ENCODE results near the gene ANKRD28. TPM values are rescaled to one million over a fixed set of nuclear protein-coding genes. Genes with fewer than 3 reads are reported as not detected.
A peak's percentile ranks its signal among the peaks of the same experiment; 100 is the strongest.

Gene ANKRD28
- total and polyA plus RNA-seq, 2 of the 4 experiments (the other 2 are of a cell fraction) = 52.6 to 211 TPM

DNA sequence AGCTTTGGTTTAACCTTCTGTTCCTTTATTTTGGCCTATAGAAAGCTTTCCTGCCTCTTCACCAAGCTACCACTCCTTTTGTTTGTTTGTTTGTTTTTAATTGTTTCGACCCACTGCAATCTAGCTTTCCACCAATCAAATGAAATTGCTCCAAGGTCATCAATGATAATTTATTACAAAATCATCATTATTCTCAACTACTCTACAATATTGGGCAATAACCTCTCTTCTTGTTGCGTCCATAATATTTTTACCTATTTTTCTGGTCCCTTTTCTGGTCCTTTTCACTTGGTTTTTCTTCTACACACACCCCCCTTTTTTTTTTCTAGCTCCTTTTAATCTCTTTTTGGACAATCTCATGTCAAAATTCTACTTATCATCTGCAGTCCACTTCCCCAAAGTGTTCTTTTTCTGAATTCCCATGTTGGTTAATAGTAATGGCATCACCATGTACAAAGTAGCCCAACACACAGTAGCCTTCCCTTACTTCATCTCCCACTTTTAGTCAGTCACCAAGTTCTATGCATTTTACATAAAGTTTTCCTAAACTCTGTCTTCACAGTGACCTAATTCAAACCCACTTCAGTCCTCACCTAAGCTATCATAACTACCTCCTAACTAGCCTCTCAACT is 11.0 kb upstream of the ANKRD28 start:
- H3K4me2 ChIP-seq (ENCODE audit: low read depth, low read length) = no peak overlapping the region
- H3K79me1 ChIP-seq (ENCODE audit: low read depth in 1 of 2, low read length in 2 of 2) = peaks cover 36 to 44% of the 10 kb centered on the region in 2 experiments
- H3K4me3 ChIP-seq (ENCODE audit: insufficient read depth, low read depth, low read length) = no peak overlapping the region
- H3K23ac ChIP-seq (ENCODE audit: low read depth, low read length) = peak overlapping the region; percentile 45; the same call in 1 of the 2 replicates
- no peak overlapping the region for H3K9ac ChIP-seq (ENCODE audit: low read depth, low read length)
- H3K18ac ChIP-seq (ENCODE audit: low read depth, low read length) = no peak overlapping the region
- no peaks in the 10 kb centered on the region for H3K36me3 ChIP-seq (ENCODE audit: control insufficient read depth, insufficient read depth, low read length)
- no peak overlapping the region for H4K91ac ChIP-seq (ENCODE audit: insufficient read depth, low read depth, low read length)
- H4K8ac ChIP-seq (ENCODE audit: low read depth in 2 of 2, low read length in 2 of 2) = no peak overlapping the region
- dilution Hi-C loops (cut with HindIII; ENCODE audit: low sequenced_read_pairs, unreplicated experiment) = no loop called here
- peaks cover 5% of the 10 kb centered on the region for H3K9me1 ChIP-seq (ENCODE audit: insufficient read depth, low read length)
- no peaks in the 10 kb centered on the region for H4K20me1 ChIP-seq (ENCODE audit: insufficient read depth, low read length)
- 0 out of 3 replicates have a peak overlapping the region, but pooled peaks have one; percentile 52 for H2BK15ac ChIP-seq (ENCODE audit: low read depth, low read length)
- peak overlapping the region; percentile 48; the same call in 1 of the 2 replicates for H3K4ac ChIP-seq (ENCODE audit: low read depth, low read length)
- no peak for DNase-seq
- no peak overlapping the region; the same call in 1 of the 2 replicates for H2BK120ac ChIP-seq (ENCODE audit: low read depth, low read length)
- ATAC-seq (ENCODE audit: low read depth) = no peak
- no peak overlapping the region for H2AK5ac ChIP-seq (ENCODE audit: low read depth, low read length)
- no peak overlapping the region for H3K27ac ChIP-seq (ENCODE audit: insufficient read depth, low read length)
- no peak overlapping the region for H3K56ac ChIP-seq (ENCODE audit: extremely low read depth, insufficient read depth, low read length)
- no peak overlapping the region for H2BK5ac ChIP-seq (ENCODE audit: low read depth, low read length, poor library complexity, severe bottlenecking)
- TF ChIP-seq CEBPB (IDR thresholded peaks at IDR 0.05; ENCODE audit: low read depth, low read length) (peak; percentile 23; the same call in 1 of the 2 replicates), SMC3 (IDR thresholded peaks at IDR 0.05; ENCODE audit: low read depth, low read length) (no peak), MXI1 (IDR thresholded peaks at IDR 0.05; ENCODE audit: borderline replicate concordance, low read depth, low read length) (no peak), USF2 (IDR thresholded peaks at IDR 0.05; ENCODE audit: low read depth, low read length) (no peak), MAFK (IDR thresholded peaks at IDR 0.05; ENCODE audit: low read depth, low read length) (no peak), CTCF (conservative IDR thresholded peaks at IDR 0.05; ENCODE audit: low read depth, low read length) (no peak), MAZ (IDR thresholded peaks at IDR 0.05; ENCODE audit: borderline replicate concordance, low read depth, low read length) (no peak), NFE2L2 (IDR thresholded peaks at IDR 0.05; ENCODE audit: low read depth, low read length) (no peak)
- H2AK9ac ChIP-seq (replicated peaks; ENCODE audit: low read depth, low read length, poor library complexity) = no peak overlapping the region
- H2AFZ ChIP-seq (replicated peaks; ENCODE audit: low read length, poor library complexity) = no peak overlapping the region
- POLR2A ChIA-PET (ENCODE audit: unreplicated experiment) = interaction anchor here (1.7 kb wide), 1 partner anchor 11 kb away, joined by 4 read pairs; the partner anchor contains the start of gene ANKRD28
- no peak overlapping the region; the same call in 1 of the 2 replicates for H4K5ac ChIP-seq (ENCODE audit: low read depth, low read length)
- H2BK20ac ChIP-seq (ENCODE audit: low read depth, low read length) = no peak overlapping the region
- H3K4me1 ChIP-seq (ENCODE audit: control insufficient read depth, insufficient read depth, low read length) = peaks cover 3% of the 10 kb centered on the region; the same call in 1 of the 2 replicates
- CTCF ChIA-PET = interaction anchor here (0.7 kb wide), 1 partner anchor 194 kb away, joined by 3 read pairs; no protein-coding TSS in a partner anchor
- no peaks in the 10 kb centered on the region for H3K9me3 ChIP-seq (ENCODE audit: control insufficient read depth, insufficient read depth, low read length)
- 0 out of 2 replicates have a peak overlapping the region, but pooled peaks have one; percentile 39 for H3K14ac ChIP-seq (replicated peaks; ENCODE audit: low read depth, low read length)
- WGBS, 2 experiments (ENCODE audit: extremely low coverage in 2 of 2, insufficient read length in 1 of 2) = no CpG with 5 or more reads among the region's 2 CpGs
- intact Hi-C loops (cut with micrococcal nuclease) = no loop called here
- in situ Hi-C loops (cut with MboI; ENCODE audit: low sequenced_read_pairs) = loop anchor here (10.0 kb wide), 1 partner anchor 164 kb away; no protein-coding TSS in a partner anchor
- H3K27me3 ChIP-seq (ENCODE audit: control insufficient read depth, insufficient read depth, low read length) = no peaks in the 10 kb centered on the region
- BruUV-seq (replicated peaks) = no TSS peak

Data from IMR-90 (cell line).